Ectodermal cell (in vitro differentiated cells): Measurements from ENCODE around the gene GIPC2.

ENCODE experiments used
- H3K27ac ChIP-seq: 2 replicates; pipeline ENCODE4 v1.7.0; 2013; ENCODE audit warnings: mild to moderate bottlenecking, low read depth, low read length; ENCODE audit not compliant: insufficient read depth, poor library complexity, severe bottlenecking
- H3K27me3 ChIP-seq: 2 replicates; pipeline ENCODE4 v1.7.0; 2013; ENCODE audit warnings: mild to moderate bottlenecking, low read length; ENCODE audit not compliant: insufficient read depth, control insufficient read depth, poor library complexity, severe bottlenecking
- H3K36me3 ChIP-seq: one replicate; pipeline ENCODE4 v1.7.0; 2013; ENCODE audit warnings: low read length; ENCODE audit not compliant: control insufficient read depth, insufficient read depth
- H3K4me1 ChIP-seq: one replicate; pipeline ENCODE4 v1.7.0; 2013; ENCODE audit warnings: low read length; ENCODE audit not compliant: control insufficient read depth, insufficient read depth
- H3K4me3 ChIP-seq: 2 replicates; pipeline ENCODE4 v1.7.0; 2013; ENCODE audit warnings: low read depth, low read length, control low read depth; ENCODE audit not compliant: insufficient read depth
- H3K9me3 ChIP-seq: 2 replicates; pipeline ENCODE4 v1.7.0; 2013; ENCODE audit warnings: mild to moderate bottlenecking, low read length, moderate library complexity; ENCODE audit not compliant: control insufficient read depth
- WGBS, 2 experiments: methylation state at CpG; one replicate each; pipeline ENCODE4 v1.1.7; 2013; ENCODE audit warnings: missing lambda C conversion rate in 2 of 2; 5-methylcytosine and 5-hydroxymethylcytosine counted together

The GIPC2 gene

GRCh38 chr1:78048446-78048845, 2.7 kb downstream of the GIPC2 start:
- Histone ChIP-seq H3K36me3 (no peaks in the 10 kb centered on the region), H3K9me3 (no peaks in the 10 kb centered on the region)

GRCh38 chr1:78049396-78049795, 3.6 kb downstream of the GIPC2 start:
- Histone ChIP-seq H3K9me3 (no peaks in the 10 kb centered on the region), H3K27ac (no peak overlapping the region), H3K36me3 (no peaks in the 10 kb centered on the region), H3K4me1 (no peaks in the 10 kb centered on the region), H3K4me3 (no peak overlapping the region), H3K27me3 (peaks cover 40% of the 10 kb centered on the region)
- WGBS, 2 experiments: 90 to 95% methylated on average over 4 of the region's 4 CpGs

More at GRCh38 chr1:78048446-78048845, 2.7 kb downstream of the GIPC2 start:
- WGBS, 2 experiments: 92 to 96% methylated on average over 3 of the region's 3 CpGs
- Histone ChIP-seq H3K4me1 (no peaks in the 10 kb centered on the region), H3K27me3 (peaks cover 50% of the 10 kb centered on the region), H3K4me3 (no peak overlapping the region), H3K27ac (no peak overlapping the region)

GRCh38 chr1:78051005-78051404, 5.2 kb downstream of the GIPC2 start:
- H3K27me3 ChIP-seq: peaks cover 24% of the 10 kb centered on the region
- H3K36me3 ChIP-seq: no peaks in the 10 kb centered on the region
- no peaks in the 10 kb centered on the region for H3K4me1 ChIP-seq
- WGBS, 2 experiments: no CpG with 5 or more reads among the region's 2 CpGs
- no peaks in the 10 kb centered on the region for H3K9me3 ChIP-seq
- no peak overlapping the region for H3K4me3 ChIP-seq
- H3K27ac ChIP-seq: no peak overlapping the region

- no peak overlapping the region for H3K4me3 ChIP-seq
- 80 to 81% methylated on average over 2 of the region's 2 CpGs for WGBS, 2 experiments
- H3K27me3 ChIP-seq: peaks cover 6% of the 10 kb centered on the region
- H3K9me3 ChIP-seq: no peaks in the 10 kb centered on the region
- no peaks in the 10 kb centered on the region for H3K36me3 ChIP-seq
- no peak overlapping the region for H3K27ac ChIP-seq
- no peaks in the 10 kb centered on the region for H3K4me1 ChIP-seq
These were observed 7.1 kb downstream of the GIPC2 start for GRCh38 chr1:78052685-78053405.

DNA sequence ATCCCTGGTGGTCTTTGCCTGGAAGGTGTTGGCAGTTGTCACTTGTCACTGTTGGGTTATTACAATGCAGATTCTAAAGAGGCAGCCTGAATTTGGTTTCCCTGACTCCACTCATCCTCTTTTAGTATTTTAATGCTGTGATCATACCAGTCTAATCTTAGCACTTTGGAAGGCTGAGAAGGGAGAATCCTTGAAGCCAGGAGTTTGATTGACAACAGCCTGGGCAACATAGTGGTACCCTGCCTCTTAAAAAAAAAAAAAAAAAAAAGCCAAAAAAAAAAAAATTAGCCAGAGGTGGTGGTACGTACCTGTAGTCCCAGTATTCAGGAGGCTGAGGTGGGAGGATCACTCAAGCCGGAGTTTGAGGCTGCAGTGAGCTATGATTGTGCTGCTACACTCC, 7.7 kb downstream of the GIPC2 start:
- Histone ChIP-seq H3K9me3 (no peaks in the 10 kb centered on the region), H3K27ac (no peak overlapping the region), H3K27me3 (no peaks in the 10 kb centered on the region), H3K4me1 (no peaks in the 10 kb centered on the region), H3K4me3 (no peak overlapping the region), H3K36me3 (no peaks in the 10 kb centered on the region)
- WGBS, 2 experiments: 83 to 85% methylated on average over 2 of the region's 2 CpGs

DNA sequence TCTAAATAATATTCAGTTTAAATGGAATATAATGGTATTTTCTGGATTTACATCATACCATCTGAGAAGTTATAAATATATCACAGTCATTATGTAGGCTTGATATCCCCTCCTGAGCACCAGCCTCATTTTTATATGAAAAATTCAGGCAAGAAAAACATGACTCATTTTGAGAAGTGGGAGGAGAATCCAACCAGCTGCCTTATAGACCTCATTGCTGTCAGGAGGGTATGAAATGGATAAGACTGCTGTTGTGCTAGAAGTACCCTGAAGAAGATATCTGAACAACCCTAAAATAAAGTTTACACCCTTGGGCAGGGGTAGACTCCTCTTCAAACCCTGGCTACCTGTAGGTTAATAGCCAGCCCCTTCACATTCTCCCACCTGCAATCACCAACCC, 8.8 kb downstream of the GIPC2 start:
- Histone ChIP-seq H3K36me3 (no peaks in the 10 kb centered on the region), H3K27ac (no peak overlapping the region), H3K4me1 (no peaks in the 10 kb centered on the region), H3K27me3 (no peaks in the 10 kb centered on the region), H3K9me3 (no peaks in the 10 kb centered on the region), H3K4me3 (no peak overlapping the region)

- Histone ChIP-seq H3K9me3 (no peaks in the 10 kb centered on the region), H3K27me3 (no peaks in the 10 kb centered on the region), H3K27ac (no peak overlapping the region), H3K36me3 (no peaks in the 10 kb centered on the region), H3K4me3 (no peak overlapping the region), H3K4me1 (no peaks in the 10 kb centered on the region)
- 97 to 100% methylated on average over 1 of the region's 2 CpGs for whole genome bisulfite sequencing, 2 experiments
These were observed 9.2 kb downstream of the GIPC2 start for GRCh38 chr1:78054972-78055371.

DNA sequence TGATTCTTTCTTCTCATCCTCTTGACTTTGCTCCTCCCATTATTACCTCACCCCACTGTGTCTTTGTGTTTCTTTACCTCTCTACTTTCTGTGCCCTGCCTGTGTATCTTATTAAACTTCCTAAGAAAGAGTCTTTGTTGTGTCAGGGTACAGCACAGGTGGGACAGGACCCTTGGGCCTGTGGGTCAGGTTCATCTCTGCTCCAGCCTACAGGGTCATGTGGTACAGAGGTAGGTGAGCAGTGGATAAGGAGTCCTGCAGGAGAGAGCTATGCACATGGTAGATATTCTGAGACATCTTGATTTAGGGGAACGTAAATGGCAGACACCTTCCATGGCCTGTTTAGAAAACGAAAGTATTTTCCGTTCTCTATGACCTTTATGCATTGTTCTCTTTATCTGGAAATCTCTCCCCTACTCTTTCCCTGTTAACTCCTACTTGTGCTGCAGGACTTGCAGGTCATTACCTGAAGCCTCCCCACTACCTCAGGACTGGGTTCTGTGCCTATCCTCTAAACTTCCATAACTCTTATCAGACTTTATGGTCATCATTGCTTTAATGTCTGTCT, 9.9 kb downstream of the GIPC2 start:
- 97 to 98% methylated on average over 3 of the region's 3 CpGs for WGBS, 2 experiments

GRCh38 chr1:78058670-78059069, 12.9 kb downstream of the GIPC2 start:
- no peaks in the 10 kb centered on the region for H3K4me1 ChIP-seq
- no peak overlapping the region for H3K4me3 ChIP-seq
- no peaks in the 10 kb centered on the region for H3K27me3 ChIP-seq
- H3K27ac ChIP-seq: no peak overlapping the region
- WGBS, 2 experiments: 92 to 95% methylated on average over 4 of the region's 4 CpGs
- no peaks in the 10 kb centered on the region for H3K9me3 ChIP-seq
- H3K36me3 ChIP-seq: no peaks in the 10 kb centered on the region

More for the DNA sequence above, 9.9 kb downstream of the GIPC2 start:
- no peaks in the 10 kb centered on the region for H3K9me3 ChIP-seq
- no peak overlapping the region for H3K27ac ChIP-seq
- H3K27me3 ChIP-seq: no peaks in the 10 kb centered on the region
- H3K4me3 ChIP-seq: no peak overlapping the region
- no peaks in the 10 kb centered on the region for H3K4me1 ChIP-seq
- H3K36me3 ChIP-seq: no peaks in the 10 kb centered on the region

GRCh38 chr1:78060857-78061563, 15.2 kb downstream of the GIPC2 start:
- Histone ChIP-seq H3K27ac (no peak overlapping the region), H3K36me3 (no peaks in the 10 kb centered on the region)
- 89 to 92% methylated on average over 4 of the region's 4 CpGs for WGBS, 2 experiments

More at GRCh38 chr1:78060857-78061563, 15.2 kb downstream of the GIPC2 start:
- no peaks in the 10 kb centered on the region for H3K9me3 ChIP-seq
- no peaks in the 10 kb centered on the region for H3K27me3 ChIP-seq
- no peaks in the 10 kb centered on the region for H3K4me1 ChIP-seq
- no peak overlapping the region for H3K4me3 ChIP-seq
